Activated CD4-positive, alpha-beta T cell treated with anti-CD3 and anti-CD28 coated beads for 36 hours (primary cell): ENCODE results near the gene MYOT. TPM values are rescaled to one million over a fixed set of nuclear protein-coding genes. Genes with fewer than 3 reads are reported as not detected.

ENCODE experiments used
- total RNA-seq, 2 experiments: library from RNA; stranded (reverse); gene quantifications; one replicate each; pipeline ENCODE4 v1.2.3, GENCODE V29; 2021

MYOT gene
- total RNA-seq, 2 experiments from 2014 or later, result not detected

Other genes starting within 250 kb of the MYOT start
- gene KLHL3, start 131.8 kb upstream of the MYOT start, total RNA-seq, result 10 to 100 TPM in 1 of 2 experiments, 1 to 10 TPM in 1; 6.8 to 10.8 TPM
- gene HNRNPA0, start 113.5 kb upstream of the MYOT start, total RNA-seq, result 10 to 100 TPM; 18.9 to 32.1 TPM
- gene PKD2L2, start 21.6 kb downstream of the MYOT start, total RNA-seq, result under 1 TPM in 1 of 2 experiments, not detected in 1; 0.30 TPM
- gene FAM13B, start 165.2 kb downstream of the MYOT start, total RNA-seq, result 10 to 100 TPM; 10.2 to 14.0 TPM
- gene WNT8A, start 216.2 kb downstream of the MYOT start, total RNA-seq, result not detected